AG08396 (cell line): ENCODE data around the gene DMD.

Experiments
- DNase-seq: peaks from one replicate; pipeline ENCODE4 v3.0.0; 2012; ENCODE audit warnings: low spot score, mixed read lengths

DMD gene

GRCh38 chrX:33032700-33033099, 178.6 kb downstream of the DMD start:
- no peak for DNase-seq

GRCh38 chrX:33014949-33015348, 196.4 kb downstream of the DMD start:
- no peak for DNase-seq

- DNase-seq: no peak
Observed at GRCh38 chrX:33014086-33014485, 197.3 kb downstream of the DMD start.

GRCh38 chrX:33001107-33001506, 210.2 kb downstream of the DMD start:
- no peak for DNase-seq

GRCh38 chrX:32998776-32999175, 212.6 kb downstream of the DMD start:
- no peak for DNase-seq

- no peak for DNase-seq
Observed at GRCh38 chrX:32995427-32995826, 215.9 kb downstream of the DMD start.

- no peak for DNase-seq
Observed at GRCh38 chrX:32987142-32987541, 224.2 kb downstream of the DMD start.

GRCh38 chrX:32985544-32985943, 225.8 kb downstream of the DMD start:
- no peak for DNase-seq

GRCh38 chrX:32966821-32967355, 244.5 kb downstream of the DMD start:
- no peak for DNase-seq

- no peak for DNase-seq
Observed at GRCh38 chrX:32954125-32954524, 257.2 kb downstream of the DMD start.

GRCh38 chrX:32948130-32948529, 263.2 kb downstream of the DMD start:
- no peak for DNase-seq

- no peak for DNase-seq
Observed at GRCh38 chrX:32937043-32937442, 274.3 kb downstream of the DMD start.

- no peak for DNase-seq
Observed at GRCh38 chrX:32933548-32933947, 277.8 kb downstream of the DMD start.

GRCh38 chrX:32929040-32929439, 282.3 kb downstream of the DMD start:
- no peak for DNase-seq

GRCh38 chrX:32896088-32896487, 315.3 kb downstream of the DMD start:
- DNase-seq: no peak

- no peak for DNase-seq
Observed at GRCh38 chrX:32894679-32895078, 316.7 kb downstream of the DMD start.

GRCh38 chrX:32893751-32894150, 317.6 kb downstream of the DMD start:
- DNase-seq: no peak

GRCh38 chrX:32877592-32877991, 333.8 kb downstream of the DMD start:
- DNase-seq: no peak

GRCh38 chrX:32874839-32875238, 336.5 kb downstream of the DMD start:
- no peak for DNase-seq

GRCh38 chrX:32873786-32874185, 337.6 kb downstream of the DMD start:
- DNase-seq: no peak

GRCh38 chrX:32871636-32872035, 339.7 kb downstream of the DMD start:
- DNase-seq: no peak

GRCh38 chrX:32868524-32868895, 342.8 kb downstream of the DMD start:
- no peak for DNase-seq

GRCh38 chrX:32867781-32868523, 343.4 kb downstream of the DMD start:
- DNase-seq: no peak

- DNase-seq: no peak
Observed at GRCh38 chrX:32852203-32852602, 359.1 kb downstream of the DMD start.
